ENCODE data around the gene ZC3H6. TPM values are rescaled to one million over a fixed set of nuclear protein-coding genes. Genes with fewer than 3 reads are reported as not detected.

The ZC3H6 gene
- total and polyA plus RNA-seq, 2 of the 13 experiments (the other 11 are each of a cell fraction or from before 2014, with no cell fraction given), result 0.71 to 0.93 TPM

GRCh38 chr2:112275311-112275886 is at the start of gene ZC3H6 (continued):
- TF ChIP-seq, protein P1, sequence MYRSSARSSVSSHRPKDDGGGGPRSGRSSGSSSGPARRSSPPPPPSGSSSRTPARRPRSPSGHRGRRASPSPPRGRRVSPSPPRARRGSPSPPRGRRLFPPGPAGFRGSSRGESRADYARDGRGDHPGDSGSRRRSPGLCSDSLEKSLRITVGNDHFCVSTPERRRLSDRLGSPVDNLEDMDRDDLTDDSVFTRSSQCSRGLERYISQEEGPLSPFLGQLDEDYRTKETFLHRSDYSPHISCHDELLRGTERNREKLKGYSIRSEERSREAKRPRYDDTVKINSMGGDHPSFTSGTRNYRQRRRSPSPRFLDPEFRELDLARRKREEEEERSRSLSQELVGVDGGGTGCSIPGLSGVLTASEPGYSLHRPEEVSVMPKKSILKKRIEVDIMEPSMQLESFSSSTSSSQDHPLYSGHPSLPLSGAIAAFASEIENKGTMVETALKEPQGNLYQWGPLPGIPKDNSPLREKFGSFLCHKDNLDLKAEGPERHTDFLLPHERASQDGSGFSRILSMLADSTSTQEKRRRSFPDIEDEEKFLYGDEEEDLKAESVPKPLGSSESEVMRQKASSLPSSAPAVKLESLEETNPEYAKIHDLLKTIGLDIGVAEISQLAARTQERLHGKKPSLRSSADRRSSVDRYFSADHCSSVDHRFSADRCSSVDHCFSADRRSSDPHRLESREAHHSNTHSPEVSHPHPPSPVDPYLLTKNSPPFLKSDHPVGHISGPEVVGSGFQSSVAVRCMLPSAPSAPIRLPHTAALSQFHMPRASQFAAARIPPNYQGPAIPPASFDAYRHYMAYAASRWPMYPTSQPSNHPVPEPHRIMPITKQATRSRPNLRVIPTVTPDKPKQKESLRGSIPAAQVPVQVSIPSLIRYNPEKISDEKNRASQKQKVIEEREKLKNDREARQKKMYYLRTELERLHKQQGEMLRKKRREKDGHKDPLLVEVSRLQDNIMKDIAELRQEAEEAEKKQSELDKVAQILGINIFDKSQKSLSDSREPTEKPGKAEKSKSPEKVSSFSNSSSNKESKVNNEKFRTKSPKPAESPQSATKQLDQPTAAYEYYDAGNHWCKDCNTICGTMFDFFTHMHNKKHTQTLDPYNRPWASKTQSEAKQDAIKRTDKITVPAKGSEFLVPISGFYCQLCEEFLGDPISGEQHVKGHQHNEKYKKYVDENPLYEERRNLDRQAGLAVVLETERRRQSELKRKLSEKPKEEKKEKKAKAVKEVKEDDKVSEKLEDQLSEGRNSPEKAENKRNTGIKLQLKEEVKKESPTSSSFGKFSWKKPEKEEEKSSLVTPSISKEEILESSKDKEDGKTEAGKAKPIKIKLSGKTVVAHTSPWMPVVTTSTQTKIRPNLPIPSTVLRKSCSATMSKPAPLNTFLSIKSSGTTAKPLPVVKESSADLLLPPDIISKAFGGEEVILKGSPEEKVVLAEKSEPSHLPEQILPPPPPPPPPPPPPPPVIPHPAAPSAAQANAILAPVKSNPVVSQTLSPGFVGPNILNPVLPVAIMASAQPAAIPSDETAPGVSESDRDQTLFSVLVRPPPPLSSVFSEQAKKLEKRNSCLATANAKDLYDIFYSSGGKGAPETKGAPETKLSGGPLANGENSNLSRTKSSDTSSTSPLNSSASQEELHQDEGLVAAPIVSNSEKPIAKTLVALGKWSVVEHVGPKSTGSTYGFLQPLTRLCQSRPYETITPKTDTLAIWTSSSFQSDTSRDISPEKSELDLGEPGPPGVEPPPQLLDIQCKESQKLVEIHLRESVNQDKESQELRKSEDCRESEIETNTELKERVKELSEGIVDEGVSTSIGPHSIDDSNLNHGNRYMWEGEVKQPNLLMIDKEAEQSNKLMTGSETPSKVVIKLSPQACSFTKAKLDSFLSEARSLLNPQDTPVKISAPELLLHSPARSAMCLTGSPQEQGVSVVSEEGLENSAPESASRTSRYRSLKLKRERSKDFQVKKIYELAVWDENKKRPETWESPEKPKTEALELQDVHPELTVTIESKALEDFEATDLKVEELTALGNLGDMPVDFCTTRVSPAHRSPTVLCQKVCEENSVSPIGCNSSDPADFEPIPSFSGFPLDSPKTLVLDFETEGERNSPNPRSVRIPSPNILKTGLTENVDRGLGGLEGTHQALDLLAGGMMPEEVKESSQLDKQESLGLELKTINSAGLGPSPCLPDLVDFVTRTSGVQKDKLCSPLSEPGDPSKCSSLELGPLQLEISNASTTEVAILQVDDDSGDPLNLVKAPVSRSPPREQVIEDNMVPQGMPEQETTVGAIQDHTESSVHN (CRISPR knock-in tag; IDR thresholded peaks at IDR 0.05), result peak; percentile 95
- TF ChIP-seq ZNF674 (CRISPR knock-in tag; IDR thresholded peaks at IDR 0.05; ENCODE audit: low read depth), result peak; percentile 39; the same call in 1 of the 2 replicates
- no peak for TF ChIP-seq EZH2 (conservative IDR thresholded peaks at IDR 0.05; ENCODE audit: low read depth, low read length)
- peak; percentile 92 for TF ChIP-seq ASH2L (IDR thresholded peaks at IDR 0.05; ENCODE audit: insufficient read length, low read depth, low read length)
- TF ChIP-seq, protein P2, sequence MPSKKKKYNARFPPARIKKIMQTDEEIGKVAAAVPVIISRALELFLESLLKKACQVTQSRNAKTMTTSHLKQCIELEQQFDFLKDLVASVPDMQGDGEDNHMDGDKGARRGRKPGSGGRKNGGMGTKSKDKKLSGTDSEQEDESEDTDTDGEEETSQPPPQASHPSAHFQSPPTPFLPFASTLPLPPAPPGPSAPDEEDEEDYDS (CRISPR knock-in tag; IDR thresholded peaks at IDR 0.05), result peak; percentile 95
- TF ChIP-seq ZNF790 (CRISPR knock-in tag; IDR thresholded peaks at IDR 0.05; ENCODE audit: borderline replicate concordance), result peak; percentile 94
- TF ChIP-seq ZNF800 (CRISPR knock-in tag; IDR thresholded peaks at IDR 0.05), result peak; percentile 75; the same call in 1 of the 2 replicates
- TF ChIP-seq ZNF883 (CRISPR knock-in tag; IDR thresholded peaks at IDR 0.05; ENCODE audit: not compliant biosample characterization), result peak; percentile 88
- peak; percentile 79; the same call in 1 of the 2 replicates for TF ChIP-seq NCOA1 (CRISPR knock-in tag; IDR thresholded peaks at IDR 0.05)
- TF ChIP-seq ZNF446 (CRISPR knock-in tag; IDR thresholded peaks at IDR 0.05), result peak; percentile 98; the same call in 1 of the 2 replicates
- TF ChIP-seq, protein P3, sequence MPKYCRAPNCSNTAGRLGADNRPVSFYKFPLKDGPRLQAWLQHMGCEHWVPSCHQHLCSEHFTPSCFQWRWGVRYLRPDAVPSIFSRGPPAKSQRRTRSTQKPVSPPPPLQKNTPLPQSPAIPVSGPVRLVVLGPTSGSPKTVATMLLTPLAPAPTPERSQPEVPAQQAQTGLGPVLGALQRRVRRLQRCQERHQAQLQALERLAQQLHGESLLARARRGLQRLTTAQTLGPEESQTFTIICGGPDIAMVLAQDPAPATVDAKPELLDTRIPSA (CRISPR knock-in tag; IDR thresholded peaks at IDR 0.05; ENCODE audit: borderline replicate concordance), result peak; percentile 95
- no peak; the same call in 1 of the 2 replicates for TF ChIP-seq SMAD9 (CRISPR knock-in tag; IDR thresholded peaks at IDR 0.05)
- TF ChIP-seq, protein P4, sequence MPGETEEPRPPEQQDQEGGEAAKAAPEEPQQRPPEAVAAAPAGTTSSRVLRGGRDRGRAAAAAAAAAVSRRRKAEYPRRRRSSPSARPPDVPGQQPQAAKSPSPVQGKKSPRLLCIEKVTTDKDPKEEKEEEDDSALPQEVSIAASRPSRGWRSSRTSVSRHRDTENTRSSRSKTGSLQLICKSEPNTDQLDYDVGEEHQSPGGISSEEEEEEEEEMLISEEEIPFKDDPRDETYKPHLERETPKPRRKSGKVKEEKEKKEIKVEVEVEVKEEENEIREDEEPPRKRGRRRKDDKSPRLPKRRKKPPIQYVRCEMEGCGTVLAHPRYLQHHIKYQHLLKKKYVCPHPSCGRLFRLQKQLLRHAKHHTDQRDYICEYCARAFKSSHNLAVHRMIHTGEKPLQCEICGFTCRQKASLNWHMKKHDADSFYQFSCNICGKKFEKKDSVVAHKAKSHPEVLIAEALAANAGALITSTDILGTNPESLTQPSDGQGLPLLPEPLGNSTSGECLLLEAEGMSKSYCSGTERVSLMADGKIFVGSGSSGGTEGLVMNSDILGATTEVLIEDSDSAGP (CRISPR knock-in tag; IDR thresholded peaks at IDR 0.05; ENCODE audit: borderline replicate concordance), result peak; percentile 98
- TF ChIP-seq ZNF160 (CRISPR knock-in tag; IDR thresholded peaks at IDR 0.05), result peak; percentile 89; the same call in 1 of the 2 replicates
- TF ChIP-seq AKAP8 (CRISPR knock-in tag; IDR thresholded peaks at IDR 0.05), result peak; percentile 50
